Measurements from ENCODE around the gene SCN2B. TPM values are rescaled to one million over a fixed set of nuclear protein-coding genes. Genes with fewer than 3 reads are reported as not detected.

Gene SCN2B
- total and polyA plus RNA-seq, 2 of the 13 experiments (the other 11 are each of a cell fraction or from before 2014, with no cell fraction given), result 0.01 to 0.02 TPM

- TF ChIP-seq ZNF318 (CRISPR knock-in tag; IDR thresholded peaks at IDR 0.05) (no peak), ZBTB34 (CRISPR knock-in tag; IDR thresholded peaks at IDR 0.05) (no peak), ETV5 (CRISPR knock-in tag; IDR thresholded peaks at IDR 0.05; ENCODE audit: borderline replicate concordance) (peak; percentile 65; the same call in 1 of the 2 replicates), EP300 (IDR thresholded peaks at IDR 0.05; ENCODE audit: low read depth in 2 of 2, low read length in 2 of 2) (no peak), EP300 (CRISPR knock-in tag; IDR thresholded peaks at IDR 0.05; ENCODE audit: borderline replicate concordance) (no peak), FOXK2 (IDR thresholded peaks at IDR 0.05) (no peak), ZNF124 (CRISPR knock-in tag; IDR thresholded peaks at IDR 0.05) (no peak), ZNF367 (CRISPR knock-in tag; IDR thresholded peaks at IDR 0.05; ENCODE audit: borderline replicate concordance) (no peak), ZNF768 (CRISPR knock-in tag; IDR thresholded peaks at IDR 0.05) (peak; percentile 75; the same call in 1 of the 2 replicates), SAP130 (CRISPR knock-in tag; IDR thresholded peaks at IDR 0.05; ENCODE audit: low read depth) (no peak), NAIF1 (CRISPR knock-in tag; IDR thresholded peaks at IDR 0.05; ENCODE audit: borderline replicate concordance) (no peak), MBNL3 (CRISPR knock-in tag; conservative IDR thresholded peaks at IDR 0.05) (no peak)
Measured at GRCh38 chr11:118148240-118148639, 28.2 kb downstream of the SCN2B start (continued).
